Liver (tissue), 9 donors: ENCODE measurements around the gene NFYC. TPM values are rescaled to one million over a fixed set of nuclear protein-coding genes. Genes with fewer than 3 reads are reported as not detected.
A peak's percentile ranks its signal among the peaks of the same experiment; 100 is the strongest.

Experiments used
- DNase-seq: peaks from one replicate; pipeline ENCODE4 v3.0.0-alpha.2; 2017; ENCODE audit warnings: low spot score
- H3K27ac ChIP-seq, 2 donors: one replicate each; pipeline ENCODE4 v1.7.0; 2013; ENCODE audit warnings: inconsistent platforms in 2 of 2, low read length in 2 of 2, control low read depth in 1 of 2, low read depth in 1 of 2, mild to moderate bottlenecking in 1 of 2
- H3K27me3 ChIP-seq, 4 donors: one replicate each; pipeline versions ENCODE4 v1.6.1 to v1.7.0; 2013; ENCODE audit warnings: low read length in 3 of 4, inconsistent platforms in 1 of 4, mild to moderate bottlenecking in 1 of 4, moderate library complexity in 1 of 4; ENCODE audit not compliant: control insufficient read depth in 4 of 4, insufficient read depth in 4 of 4
- H3K36me3 ChIP-seq, 4 donors: one replicate each; pipeline versions ENCODE4 v1.6.1 to v1.7.0; 2013; ENCODE audit warnings: low read length in 3 of 4, mild to moderate bottlenecking in 3 of 4, low read depth in 1 of 4, moderate library complexity in 1 of 4; ENCODE audit not compliant: control insufficient read depth in 4 of 4, insufficient read depth in 3 of 4
- H3K4me1 ChIP-seq, 4 donors: one replicate each; pipeline versions ENCODE4 v1.6.1 to v1.7.0; 2013; ENCODE audit warnings: low read length in 3 of 4, mild to moderate bottlenecking in 3 of 4, moderate library complexity in 1 of 4; ENCODE audit not compliant: control insufficient read depth in 4 of 4, insufficient read depth in 4 of 4
- H3K4me3 ChIP-seq, 3 donors: one replicate each; pipeline versions ENCODE4 v1.6.1 to v1.7.0; 2013; ENCODE audit warnings: low read length in 3 of 3, control low read depth in 1 of 3, low read depth in 1 of 3, mild to moderate bottlenecking in 1 of 3
- H3K9ac ChIP-seq, 2 donors: one replicate each; pipeline ENCODE4 v1.7.0; 2013; ENCODE audit warnings: low read length in 2 of 2, mild to moderate bottlenecking in 2 of 2, moderate library complexity in 2 of 2, control low read depth in 1 of 2, low read depth in 1 of 2
- H3K9me3 ChIP-seq, 4 donors: one replicate each; pipeline versions ENCODE4 v1.6.1 to v1.7.0; 2013; ENCODE audit warnings: low read length in 3 of 4; ENCODE audit not compliant: control insufficient read depth in 4 of 4
- CTCF ChIP-seq: fragments of 150-350 bp; IDR thresholded peaks from 2 replicates; pipeline ENCODE4 v1.5.1; 2017; ENCODE audit warnings: improper control_type of control experiment, low read depth, low read length; ENCODE audit not compliant: missing input control
- EGR1 ChIP-seq, 2 donors: IDR thresholded peaks; 2 replicates each; pipeline ENCODE4 v1.6.1; 2016 to 2018; ENCODE audit warnings: antibody characterized with exemption in 2 of 2, low read depth in 2 of 2
- FOXA1 ChIP-seq: IDR thresholded peaks from 2 replicates; pipeline ENCODE4 v1.6.1; 2016; ENCODE audit warnings: antibody characterized with exemption
- FOXA2 ChIP-seq: IDR thresholded peaks from 2 replicates; pipeline ENCODE4 v1.6.1; 2016; ENCODE audit warnings: antibody characterized with exemption
- GABPA ChIP-seq, 2 donors: IDR thresholded peaks in 1 of 2; conservative IDR thresholded peaks in 1 of 2; 2 replicates each; pipeline ENCODE4 v1.6.1; 2016; ENCODE audit warnings: antibody characterized with exemption in 2 of 2, mild to moderate bottlenecking in 1 of 2, moderate library complexity in 1 of 2
- HNF4A ChIP-seq, 2 donors: conservative IDR thresholded peaks; 2 replicates each; pipeline ENCODE4 v1.6.1; 2016; ENCODE audit warnings: antibody characterized with exemption in 2 of 2, mild to moderate bottlenecking in 2 of 2
- HNF4G ChIP-seq: IDR thresholded peaks from 2 replicates; pipeline ENCODE4 v1.6.1; 2016; ENCODE audit warnings: antibody characterized with exemption
- JUND ChIP-seq, 2 donors: IDR thresholded peaks; 2 replicates each; pipeline ENCODE4 v1.6.1; 2016; ENCODE audit warnings: antibody characterized with exemption in 2 of 2
- NR2F2 ChIP-seq: IDR thresholded peaks from 2 replicates; pipeline ENCODE4 v1.6.1; 2016; ENCODE audit warnings: antibody characterized with exemption
- RAD21 ChIP-seq, 2 donors: IDR thresholded peaks; 2 replicates each; pipeline ENCODE4 v1.6.1; 2016; ENCODE audit warnings: antibody characterized with exemption in 2 of 2, mild to moderate bottlenecking in 2 of 2
- REST ChIP-seq: IDR thresholded peaks from 2 replicates; pipeline ENCODE4 v1.6.1; 2016; ENCODE audit warnings: antibody characterized with exemption, mild to moderate bottlenecking
- RXRA ChIP-seq, 2 donors: IDR thresholded peaks; 2 replicates each; pipeline ENCODE4 v1.6.1; 2017 to 2018; ENCODE audit warnings: antibody characterized with exemption in 2 of 2, mild to moderate bottlenecking in 1 of 2
- SP1 ChIP-seq: IDR thresholded peaks from 2 replicates; pipeline ENCODE4 v1.6.1; 2018; ENCODE audit warnings: antibody characterized with exemption, mild to moderate bottlenecking
- TAF1 ChIP-seq: conservative IDR thresholded peaks from 2 replicates; pipeline ENCODE4 v1.6.1; 2016; ENCODE audit warnings: antibody characterized with exemption, mild to moderate bottlenecking
- YY1 ChIP-seq: IDR thresholded peaks from 2 replicates; pipeline ENCODE4 v1.6.1; 2016; ENCODE audit warnings: antibody characterized with exemption, mild to moderate bottlenecking
- WGBS: extraction: QIAGEN DNeasy Blood & Tissue Kit; methylation state at CpG from one replicate; pipeline ENCODE4 v1.1.7; 2013; 5-methylcytosine and 5-hydroxymethylcytosine counted together
- polyA plus RNA-seq, 2 donors: library from polyadenylated mRNA; stranded (reverse) in 1 of 2; unstranded in 1 of 2; fragments of 200-250 nt in 1 of 2; fragments of >200 nt in 1 of 2; fragmentation: Nextera tagmentation in 1 of 2; extraction: Ambion mirVana in 1 of 2; gene quantifications; one replicate each; pipeline versions ENCODE4 v1.2.1 to v1.2.3, GENCODE V29; 2013 to 2015
- total RNA-seq, 2 donors: library from RNA; depleted of rRNA; stranded (reverse); fragments of >200 nt; gene quantifications; one replicate each; pipeline ENCODE4 v1.2.3, GENCODE V29; 2014
- TF ChIP-seq, protein P1 (sequence below): IDR thresholded peaks from 2 replicates; pipeline ENCODE4 v1.6.1; 2016; ENCODE audit warnings: antibody characterized with exemption
- TF ChIP-seq, protein P2 (sequence below): IDR thresholded peaks from 2 replicates; pipeline ENCODE4 v1.6.1; 2016; ENCODE audit warnings: antibody characterized with exemption
- TF ChIP-seq, protein P3 (sequence below): IDR thresholded peaks from 2 replicates; pipeline ENCODE4 v1.6.1; 2016; ENCODE audit warnings: antibody characterized with exemption
- donor health status: healthy.
- donor health status: healthy.
- donor health status: healthy.
- donor health status: healthy.
- donor health status: healthy.

NFYC gene
- total and polyA plus RNA-seq, 4 donors = 18.3 to 28.1 (median 26.8) TPM

- Histone ChIP-seq H3K27me3 (no peaks in the 10 kb centered on the region), H3K4me1 (peaks cover 3 to 10% (median 3%) of the 10 kb centered on the region in 4 donors), H3K4me3 (peak within 1 kb of the TSS in 2 of 3 donors; percentile 47 to 76), H3K9me3 (no peaks in the 10 kb centered on the region), H3K9ac (no peak within 1 kb of the TSS), H3K36me3 (no peaks in the 10 kb centered on the region), H3K27ac (no peak within 1 kb of the TSS)
- TF ChIP-seq EGR1 (IDR thresholded peaks at IDR 0.05; ENCODE audit: low read depth in 2 of 2) (no peak), TAF1 (no peak), JUND (IDR thresholded peaks at IDR 0.05) (no peak), SP1 (no peak), HNF4A (conservative IDR thresholded peaks at IDR 0.05) (no peak), YY1 (no peak), REST (no peak), HNF4G (no peak), FOXA2 (no peak)
- TF ChIP-seq, protein P1, sequence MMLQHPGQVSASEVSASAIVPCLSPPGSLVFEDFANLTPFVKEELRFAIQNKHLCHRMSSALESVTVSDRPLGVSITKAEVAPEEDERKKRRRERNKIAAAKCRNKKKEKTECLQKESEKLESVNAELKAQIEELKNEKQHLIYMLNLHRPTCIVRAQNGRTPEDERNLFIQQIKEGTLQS = no peak
- TF ChIP-seq, protein P2, sequence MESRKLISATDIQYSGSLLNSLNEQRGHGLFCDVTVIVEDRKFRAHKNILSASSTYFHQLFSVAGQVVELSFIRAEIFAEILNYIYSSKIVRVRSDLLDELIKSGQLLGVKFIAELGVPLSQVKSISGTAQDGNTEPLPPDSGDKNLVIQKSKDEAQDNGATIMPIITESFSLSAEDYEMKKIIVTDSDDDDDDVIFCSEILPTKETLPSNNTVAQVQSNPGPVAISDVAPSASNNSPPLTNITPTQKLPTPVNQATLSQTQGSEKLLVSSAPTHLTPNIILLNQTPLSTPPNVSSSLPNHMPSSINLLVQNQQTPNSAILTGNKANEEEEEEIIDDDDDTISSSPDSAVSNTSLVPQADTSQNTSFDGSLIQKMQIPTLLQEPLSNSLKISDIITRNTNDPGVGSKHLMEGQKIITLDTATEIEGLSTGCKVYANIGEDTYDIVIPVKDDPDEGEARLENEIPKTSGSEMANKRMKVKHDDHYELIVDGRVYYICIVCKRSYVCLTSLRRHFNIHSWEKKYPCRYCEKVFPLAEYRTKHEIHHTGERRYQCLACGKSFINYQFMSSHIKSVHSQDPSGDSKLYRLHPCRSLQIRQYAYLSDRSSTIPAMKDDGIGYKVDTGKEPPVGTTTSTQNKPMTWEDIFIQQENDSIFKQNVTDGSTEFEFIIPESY = no peak
- WGBS = 4% methylated on average over 59 of the region's 59 CpGs
- DNase-seq = peak; percentile 95
These were observed 26.0 kb upstream of the NFYC start, which contains the start of gene RIMS3 for GRCh38 chr1:40665335-40666171. Gene RIMS3, minus strand, starts transcription at chr1:40665682. Its CDS starts 23,757 bp downstream, at chr1:40641925.

DNA sequence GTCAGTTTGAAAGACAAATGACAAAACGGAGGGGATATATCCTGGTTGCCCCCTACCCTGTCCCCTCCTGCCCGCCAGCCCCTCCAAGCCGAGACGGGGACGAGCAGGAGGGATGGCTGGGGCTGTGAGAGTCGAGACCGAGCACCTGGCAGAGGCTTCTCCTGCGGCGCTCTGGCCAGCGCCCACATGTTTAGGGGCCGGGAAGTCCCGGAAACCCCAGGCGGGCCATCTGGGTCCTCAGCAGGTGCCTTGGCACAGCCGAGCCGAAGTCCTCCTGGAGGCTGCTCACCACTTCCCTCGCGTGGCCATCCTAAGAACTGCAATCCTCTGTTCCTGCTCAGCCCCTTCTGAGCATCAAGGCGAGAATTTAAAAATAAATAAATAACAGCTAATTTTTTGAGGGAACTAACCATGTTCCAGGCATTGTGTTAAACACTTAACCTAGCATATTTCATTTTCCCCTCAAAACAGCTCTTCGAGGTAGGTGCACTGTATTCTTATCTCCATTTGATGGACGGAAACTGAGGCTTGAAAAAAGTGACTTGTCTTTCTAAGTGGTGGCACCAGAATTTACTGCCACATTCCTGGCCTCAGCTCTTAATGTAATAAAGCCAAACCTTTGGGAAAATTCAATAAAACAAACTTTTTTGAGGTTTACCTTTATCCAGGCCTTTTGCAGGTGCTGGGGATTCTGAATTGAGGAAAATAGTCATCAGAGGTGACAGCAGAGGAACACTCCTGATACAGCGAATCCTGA, 22.6 kb upstream of the NFYC start:
- Histone ChIP-seq H3K27me3 (no peaks in the 10 kb centered on the region), H3K36me3 (no peaks in the 10 kb centered on the region), H3K9me3 (no peaks in the 10 kb centered on the region), H3K27ac (no peak overlapping the region), H3K4me3 (peak overlapping the region in 1 of 3 donors; percentile 38), H3K9ac (peak overlapping the region in 1 of 2 donors; percentile 12), H3K4me1 (peaks cover 3 to 10% (median 3%) of the 10 kb centered on the region in 4 donors)
- WGBS = 14% methylated on average over 21 of the region's 21 CpGs
- DNase-seq = peak; percentile 89
- TF ChIP-seq JUND (IDR thresholded peaks at IDR 0.05) = no peak
- TF ChIP-seq RXRA (IDR thresholded peaks at IDR 0.05) = peak in 1 of 2 donors; percentile 17
- peak; percentile 79 to 86 for TF ChIP-seq RAD21 (IDR thresholded peaks at IDR 0.05)
- TF ChIP-seq NR2F2 = no peak
- TF ChIP-seq, protein P1 = no peak
- no peak for TF ChIP-seq GABPA (IDR thresholded peaks at IDR 0.05 in 1 of 2, conservative IDR thresholded peaks at IDR 0.05 in 1 of 2)
- TF ChIP-seq FOXA1 = no peak
- TF ChIP-seq HNF4A (conservative IDR thresholded peaks at IDR 0.05) = no peak
- no peak for TF ChIP-seq SP1
- no peak for TF ChIP-seq FOXA2
- no peak for TF ChIP-seq HNF4G
- no peak for TF ChIP-seq YY1
- TF ChIP-seq, protein P3, sequence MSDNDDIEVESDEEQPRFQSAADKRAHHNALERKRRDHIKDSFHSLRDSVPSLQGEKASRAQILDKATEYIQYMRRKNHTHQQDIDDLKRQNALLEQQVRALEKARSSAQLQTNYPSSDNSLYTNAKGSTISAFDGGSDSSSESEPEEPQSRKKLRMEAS = no peak
- TF ChIP-seq CTCF = peak; percentile 95
- TF ChIP-seq, protein P2 = no peak
